Sciatic nerve (tissue), 2 donors: Measurements from ENCODE around the gene ATP2B3. TPM values are rescaled to one million over a fixed set of nuclear protein-coding genes. Genes with fewer than 3 reads are reported as not detected.
A peak's percentile ranks its signal among the peaks of the same experiment; 100 is the strongest.

ENCODE experiments used
- ATAC-seq: fragments of 200-7000 bp; cut with Tn5 transposase; one replicate; pipeline ENCODE4 v1.9.1; 2020; ENCODE audit warnings: mild to moderate bottlenecking, moderate library complexity
- DNase-seq: peaks from one replicate; pipeline ENCODE4 v3.0.0-alpha.2; 2020; ENCODE audit warnings: low spot score
- intact Hi-C: fragments of 100-400 bp; cut with DNase I; formaldehyde crosslinking; loops from one replicate; pipeline ENCODE4 v1.14.2; 2022
- total RNA-seq: library from RNA; stranded (reverse); fragmentation: NEBNext Ultra II Directional; extraction: Animal tissue kit (Norgen Biotek cat#: 25700); gene quantifications from one replicate; pipeline ENCODE4 v1.2.1, GENCODE V29; 2021
- donor health status: DM: no; HTN: no; CAD: no.
- donor health status: DM: no; HTN: no; CAD: no.

ATP2B3 gene
- total RNA-seq, 1 donor from 2014 or later, result 0.09 TPM

- ATAC-seq, result no peak
- intact Hi-C loops, result no loop called here
- DNase-seq, result no peak
These were observed 15.3 kb upstream of the ATP2B3 start for GRCh38 chrX:153502131-153502530.

- intact Hi-C loops, result no loop called here
- no peak for DNase-seq
- no peak for ATAC-seq
These were observed 14.6 kb upstream of the ATP2B3 start for GRCh38 chrX:153502796-153503195.

GRCh38 chrX:153504445-153505016, 12.9 kb upstream of the ATP2B3 start:
- intact Hi-C loops, result loop anchor here (5.0 kb wide), 1 partner anchor 32 kb away; the partner anchor contains the start of gene HAUS7
- DNase-seq (no peak), ATAC-seq (no peak)

GRCh38 chrX:153505361-153505760, 12.1 kb upstream of the ATP2B3 start:
- ATAC-seq, result no peak
- DNase-seq, result no peak
- intact Hi-C loops, result loop anchor here (5.0 kb wide), 1 partner anchor 33 kb away; the partner anchor contains the start of gene HAUS7

GRCh38 chrX:153507484-153508178, 9.8 kb upstream of the ATP2B3 start:
- intact Hi-C loops, result loop anchor here (5.0 kb wide), 1 partner anchor 35 kb away; the partner anchor contains the start of gene HAUS7
- peak; percentile 93 for DNase-seq
- peak; percentile 90 for ATAC-seq

GRCh38 chrX:153509592-153509991, 7.8 kb upstream of the ATP2B3 start:
- ATAC-seq, result no peak
- intact Hi-C loops, result loop anchor here (5.0 kb wide), 1 partner anchor 37 kb away; the partner anchor contains the start of gene HAUS7
- no peak for DNase-seq

- intact Hi-C loops, result no loop called here
- ATAC-seq, result no peak
These were observed 7.1 kb upstream of the ATP2B3 start for GRCh38 chrX:153510383-153510782.

GRCh38 chrX:153511784-153512500, 5.5 kb upstream of the ATP2B3 start:
- DNase-seq, result no peak
- intact Hi-C loops, result no loop called here
- no peak for ATAC-seq

More at GRCh38 chrX:153510383-153510782, 7.1 kb upstream of the ATP2B3 start:
- DNase-seq, result no peak

GRCh38 chrX:153512501-153512893, 4.9 kb upstream of the ATP2B3 start:
- no peak for ATAC-seq
- DNase-seq, result no peak
- intact Hi-C loops, result no loop called here

GRCh38 chrX:153513265-153513664, 4.2 kb upstream of the ATP2B3 start:
- no peak for ATAC-seq
- DNase-seq, result no peak
- intact Hi-C loops, result no loop called here

GRCh38 chrX:153514259-153514658, 3.2 kb upstream of the ATP2B3 start:
- intact Hi-C loops, result no loop called here
- ATAC-seq, result no peak
- DNase-seq, result no peak

- no peak for DNase-seq
These were observed 2.0 kb upstream of the ATP2B3 start for GRCh38 chrX:153515435-153515834.

GRCh38 chrX:153516073-153516472, 1.4 kb upstream of the ATP2B3 start:
- intact Hi-C loops, result no loop called here
- DNase-seq, result no peak
- no peak for ATAC-seq

More at GRCh38 chrX:153515435-153515834, 2.0 kb upstream of the ATP2B3 start:
- no peak for ATAC-seq
- intact Hi-C loops, result no loop called here

GRCh38 chrX:153517946-153518834, 748 bp downstream of the ATP2B3 start:
- intact Hi-C loops, result no loop called here
- ATAC-seq (no peak), DNase-seq (no peak)

GRCh38 chrX:153519569-153520286, 2.3 kb downstream of the ATP2B3 start:
- DNase-seq (no peak), ATAC-seq (no peak)
- intact Hi-C loops, result no loop called here

- intact Hi-C loops, result no loop called here
- ATAC-seq (no peak), DNase-seq (no peak)
These were observed 3.0 kb downstream of the ATP2B3 start for GRCh38 chrX:153520287-153520917.

- no peak for ATAC-seq
- intact Hi-C loops, result no loop called here
- DNase-seq, result no peak
These were observed 3.6 kb downstream of the ATP2B3 start for GRCh38 chrX:153521034-153521433.

- ATAC-seq (no peak), DNase-seq (no peak)
- intact Hi-C loops, result no loop called here
These were observed 4.8 kb downstream of the ATP2B3 start for GRCh38 chrX:153522259-153522658.
